Measurements from ENCODE around the gene TENM4.

DNA sequence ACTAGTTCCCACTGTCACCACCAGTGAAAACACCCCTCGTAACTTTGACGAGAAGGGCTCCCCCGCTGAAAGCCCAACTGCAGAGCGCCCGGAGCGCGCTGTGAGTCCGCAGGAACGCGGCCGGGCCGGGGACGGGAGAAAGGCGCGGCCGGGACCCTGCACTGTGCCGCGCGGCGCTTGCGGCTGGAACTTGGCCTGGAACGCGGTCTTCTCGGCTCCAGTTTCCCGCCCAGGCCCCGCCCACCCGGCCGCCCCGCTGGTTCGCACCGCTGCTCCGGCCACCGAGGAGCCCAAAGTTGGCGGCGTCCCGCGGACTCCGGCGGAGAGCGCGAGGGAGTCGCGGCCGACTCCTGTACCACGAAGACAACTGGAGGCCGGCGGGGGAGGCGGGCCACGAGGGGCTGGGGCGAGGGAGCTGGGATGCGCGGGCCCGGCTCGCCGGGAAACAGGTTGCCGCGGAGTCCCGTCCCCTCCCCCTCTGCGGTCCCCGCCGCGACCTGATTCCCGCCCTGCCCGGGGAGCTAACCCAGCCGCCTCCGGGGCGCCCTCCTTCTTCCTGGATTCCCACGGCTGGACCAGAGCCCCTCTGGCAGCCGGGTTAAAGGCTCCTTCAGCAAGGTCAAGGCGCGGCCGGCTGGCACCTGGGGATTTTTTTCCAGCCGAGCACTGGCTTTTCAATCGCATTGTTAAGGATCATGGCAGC is 3.4 kb downstream of the TENM4 start:
- TF ChIP-seq RAD21 (IDR thresholded peaks at IDR 0.05): no peak
- no peak for TF ChIP-seq FOXA1 (IDR thresholded peaks at IDR 0.05)
- TF ChIP-seq, protein P1, sequence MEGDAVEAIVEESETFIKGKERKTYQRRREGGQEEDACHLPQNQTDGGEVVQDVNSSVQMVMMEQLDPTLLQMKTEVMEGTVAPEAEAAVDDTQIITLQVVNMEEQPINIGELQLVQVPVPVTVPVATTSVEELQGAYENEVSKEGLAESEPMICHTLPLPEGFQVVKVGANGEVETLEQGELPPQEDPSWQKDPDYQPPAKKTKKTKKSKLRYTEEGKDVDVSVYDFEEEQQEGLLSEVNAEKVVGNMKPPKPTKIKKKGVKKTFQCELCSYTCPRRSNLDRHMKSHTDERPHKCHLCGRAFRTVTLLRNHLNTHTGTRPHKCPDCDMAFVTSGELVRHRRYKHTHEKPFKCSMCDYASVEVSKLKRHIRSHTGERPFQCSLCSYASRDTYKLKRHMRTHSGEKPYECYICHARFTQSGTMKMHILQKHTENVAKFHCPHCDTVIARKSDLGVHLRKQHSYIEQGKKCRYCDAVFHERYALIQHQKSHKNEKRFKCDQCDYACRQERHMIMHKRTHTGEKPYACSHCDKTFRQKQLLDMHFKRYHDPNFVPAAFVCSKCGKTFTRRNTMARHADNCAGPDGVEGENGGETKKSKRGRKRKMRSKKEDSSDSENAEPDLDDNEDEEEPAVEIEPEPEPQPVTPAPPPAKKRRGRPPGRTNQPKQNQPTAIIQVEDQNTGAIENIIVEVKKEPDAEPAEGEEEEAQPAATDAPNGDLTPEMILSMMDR (IDR thresholded peaks at IDR 0.05; ENCODE audit: low read depth, low read length, missing input control): no peak
- TF ChIP-seq, protein P2, sequence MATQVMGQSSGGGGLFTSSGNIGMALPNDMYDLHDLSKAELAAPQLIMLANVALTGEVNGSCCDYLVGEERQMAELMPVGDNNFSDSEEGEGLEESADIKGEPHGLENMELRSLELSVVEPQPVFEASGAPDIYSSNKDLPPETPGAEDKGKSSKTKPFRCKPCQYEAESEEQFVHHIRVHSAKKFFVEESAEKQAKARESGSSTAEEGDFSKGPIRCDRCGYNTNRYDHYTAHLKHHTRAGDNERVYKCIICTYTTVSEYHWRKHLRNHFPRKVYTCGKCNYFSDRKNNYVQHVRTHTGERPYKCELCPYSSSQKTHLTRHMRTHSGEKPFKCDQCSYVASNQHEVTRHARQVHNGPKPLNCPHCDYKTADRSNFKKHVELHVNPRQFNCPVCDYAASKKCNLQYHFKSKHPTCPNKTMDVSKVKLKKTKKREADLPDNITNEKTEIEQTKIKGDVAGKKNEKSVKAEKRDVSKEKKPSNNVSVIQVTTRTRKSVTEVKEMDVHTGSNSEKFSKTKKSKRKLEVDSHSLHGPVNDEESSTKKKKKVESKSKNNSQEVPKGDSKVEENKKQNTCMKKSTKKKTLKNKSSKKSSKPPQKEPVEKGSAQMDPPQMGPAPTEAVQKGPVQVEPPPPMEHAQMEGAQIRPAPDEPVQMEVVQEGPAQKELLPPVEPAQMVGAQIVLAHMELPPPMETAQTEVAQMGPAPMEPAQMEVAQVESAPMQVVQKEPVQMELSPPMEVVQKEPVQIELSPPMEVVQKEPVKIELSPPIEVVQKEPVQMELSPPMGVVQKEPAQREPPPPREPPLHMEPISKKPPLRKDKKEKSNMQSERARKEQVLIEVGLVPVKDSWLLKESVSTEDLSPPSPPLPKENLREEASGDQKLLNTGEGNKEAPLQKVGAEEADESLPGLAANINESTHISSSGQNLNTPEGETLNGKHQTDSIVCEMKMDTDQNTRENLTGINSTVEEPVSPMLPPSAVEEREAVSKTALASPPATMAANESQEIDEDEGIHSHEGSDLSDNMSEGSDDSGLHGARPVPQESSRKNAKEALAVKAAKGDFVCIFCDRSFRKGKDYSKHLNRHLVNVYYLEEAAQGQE (IDR thresholded peaks at IDR 0.05): no peak
